CD4-positive, alpha-beta T cell treated with Interleukin-6 for 4 hours (primary cell): ENCODE measurements around the gene SRPK2.

Experiments used
- DNase-seq: peaks from one replicate; pipeline ENCODE4 v3.0.0-alpha.2; 2020; ENCODE audit warnings: mixed read lengths

The SRPK2 gene

DNA sequence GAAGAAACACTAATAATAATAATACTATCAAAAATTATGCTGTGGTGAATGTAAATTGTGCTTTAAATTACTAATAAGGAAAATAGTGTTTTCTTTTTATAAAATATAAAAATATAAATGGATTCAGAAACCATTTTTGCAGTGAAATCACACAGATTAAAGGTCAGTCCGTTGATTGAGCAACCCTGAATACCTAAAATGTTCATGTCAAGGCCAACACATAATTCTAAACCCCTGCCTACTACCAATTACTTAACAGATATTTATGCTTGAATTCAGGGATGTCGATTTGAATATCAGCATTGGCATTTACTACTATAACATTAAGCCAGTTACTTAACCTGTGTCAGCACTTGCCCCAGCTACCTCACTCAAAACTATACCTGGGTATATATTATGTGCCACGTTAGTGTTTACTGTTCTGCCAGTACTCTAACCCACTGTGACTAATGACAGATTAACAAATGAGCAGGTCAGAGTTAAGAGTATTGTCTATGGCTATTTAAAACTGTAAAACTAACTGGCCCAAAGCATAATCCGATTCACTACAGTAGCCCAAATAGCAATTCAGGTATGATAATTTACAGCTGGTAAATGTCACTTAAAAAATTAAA is 209.7 kb downstream of the SRPK2 start:
- no peak for DNase-seq

DNA sequence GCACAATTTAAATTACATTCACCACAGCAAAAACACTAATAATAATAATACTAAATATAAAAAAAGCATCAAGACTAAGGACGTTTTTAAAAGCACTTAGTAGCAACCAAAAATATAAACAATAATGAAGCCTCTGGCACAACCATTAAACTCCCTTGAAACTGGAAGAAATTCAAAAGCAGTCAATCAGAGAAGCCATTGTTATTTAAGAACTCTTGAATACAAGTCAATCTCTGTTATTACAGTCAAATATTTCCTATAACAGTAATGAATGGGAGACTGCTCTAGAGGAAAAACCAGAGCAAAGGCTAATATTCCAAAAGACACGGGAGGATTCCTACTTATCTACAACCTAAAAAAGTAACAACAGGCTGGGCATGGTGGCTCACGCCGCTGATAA is 210.5 kb downstream of the SRPK2 start:
- no peak for DNase-seq

DNA sequence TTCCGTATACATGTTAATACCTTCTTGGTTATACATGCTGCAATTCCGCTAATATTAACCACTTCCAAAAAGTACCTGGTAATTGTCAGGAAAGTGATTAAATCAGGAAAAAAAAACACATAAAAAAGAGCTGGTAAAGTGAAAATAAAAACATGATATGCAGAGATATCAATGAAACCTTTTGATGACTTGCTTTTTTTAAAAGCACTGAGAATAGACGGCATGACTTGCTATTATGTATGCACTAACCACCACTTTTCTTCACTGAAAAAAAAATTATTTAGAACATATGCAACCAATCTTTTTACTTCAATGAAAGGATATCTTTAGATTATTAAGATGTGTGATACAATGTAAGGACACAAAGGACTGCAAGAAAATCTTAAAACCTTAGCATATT is 211.7 kb downstream of the SRPK2 start:
- no peak for DNase-seq

DNA sequence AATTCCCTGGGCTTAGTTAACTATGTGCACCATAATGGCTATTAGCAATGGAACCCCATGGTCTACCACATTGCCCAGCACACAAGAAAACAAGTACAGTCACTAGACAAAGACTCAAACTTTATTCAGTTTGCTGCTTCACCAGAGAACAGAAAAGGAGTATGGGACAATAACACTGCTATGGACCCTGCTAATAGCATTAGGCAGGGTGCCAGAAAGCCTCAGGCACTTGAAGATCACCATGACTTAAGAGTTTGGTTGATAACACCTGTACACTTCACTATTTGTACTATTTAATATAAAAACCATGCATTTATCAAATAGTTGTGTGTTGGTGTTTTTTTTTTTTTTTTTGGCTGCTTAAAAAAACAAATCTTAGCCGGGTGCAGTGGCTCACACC is 215.1 kb downstream of the SRPK2 start:
- DNase-seq: no peak

DNA sequence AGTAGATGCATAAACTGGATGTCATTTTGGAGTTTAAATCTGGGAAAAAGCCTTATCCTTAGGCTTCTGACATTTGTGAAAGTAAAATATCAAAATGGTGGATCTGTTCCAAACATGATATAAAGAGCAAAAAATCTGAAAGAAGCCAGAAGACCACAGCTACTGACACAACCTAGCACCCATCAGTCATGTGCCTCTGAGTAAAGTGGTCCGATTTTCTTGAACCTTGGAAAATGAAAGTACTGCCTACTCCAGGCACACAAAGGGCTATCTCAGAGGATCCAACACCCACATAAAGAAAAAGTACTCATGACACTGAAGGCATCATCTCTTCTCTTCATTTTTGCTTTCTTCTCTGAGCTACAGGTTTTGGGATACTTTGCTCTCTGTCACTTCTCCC is 224.0 kb downstream of the SRPK2 start:
- no peak for DNase-seq

DNA sequence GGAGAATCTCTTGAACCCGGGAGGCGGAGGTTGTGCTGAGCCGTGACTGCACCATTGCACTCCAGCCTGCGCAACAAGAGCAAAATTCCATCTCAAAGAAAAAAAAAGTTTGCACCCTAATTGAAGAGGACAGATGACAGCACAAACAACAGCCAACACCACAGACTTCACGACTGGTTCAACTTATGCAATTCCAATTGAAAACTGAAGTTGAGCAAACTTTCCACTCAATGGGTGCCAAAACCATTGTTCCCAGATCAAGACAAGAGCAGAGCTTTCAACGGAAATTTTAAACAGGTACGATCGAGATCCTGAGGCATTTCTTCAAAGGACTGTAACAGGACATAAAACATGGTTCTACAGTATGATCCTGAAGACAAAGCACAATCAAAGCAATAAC is 225.0 kb downstream of the SRPK2 start:
- no peak for DNase-seq

DNA sequence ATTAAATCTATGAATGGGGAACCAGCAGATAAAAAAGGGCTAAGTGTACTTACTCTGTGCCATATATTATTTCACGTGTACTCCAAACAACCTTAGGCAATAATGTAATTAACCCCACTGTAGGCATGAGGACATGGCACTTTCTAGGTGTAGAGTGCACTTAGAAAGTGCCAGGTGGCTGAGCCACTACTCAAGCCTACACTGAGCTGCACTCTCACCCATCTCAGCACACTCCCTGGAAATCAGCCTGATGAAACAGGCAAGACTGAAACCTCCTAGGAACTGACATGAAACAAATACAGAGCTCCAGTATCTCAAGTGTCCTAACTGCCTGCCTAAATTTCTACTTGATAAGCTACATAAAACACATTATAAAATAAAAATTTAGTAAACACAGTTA is 227.4 kb downstream of the SRPK2 start:
- no peak for DNase-seq

DNA sequence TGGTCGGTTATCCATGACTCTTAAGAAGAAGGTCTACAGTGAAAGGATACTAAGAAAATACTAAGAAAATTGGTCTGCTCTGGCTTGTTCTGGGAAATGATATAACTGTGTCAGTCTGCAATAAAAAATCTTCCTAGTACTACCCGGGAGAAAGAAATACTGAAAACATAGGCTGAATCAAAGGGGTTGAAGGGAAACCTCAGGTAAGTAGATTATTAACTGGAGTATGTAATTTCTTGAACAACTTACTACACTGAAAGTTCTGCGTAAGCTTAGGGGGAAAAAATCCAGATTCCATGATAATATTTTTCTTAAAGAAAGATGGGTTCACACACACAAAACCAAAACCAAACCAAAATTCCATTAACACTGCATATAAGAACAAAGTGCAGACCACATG is 231.4 kb downstream of the SRPK2 start:
- DNase-seq: no peak

DNA sequence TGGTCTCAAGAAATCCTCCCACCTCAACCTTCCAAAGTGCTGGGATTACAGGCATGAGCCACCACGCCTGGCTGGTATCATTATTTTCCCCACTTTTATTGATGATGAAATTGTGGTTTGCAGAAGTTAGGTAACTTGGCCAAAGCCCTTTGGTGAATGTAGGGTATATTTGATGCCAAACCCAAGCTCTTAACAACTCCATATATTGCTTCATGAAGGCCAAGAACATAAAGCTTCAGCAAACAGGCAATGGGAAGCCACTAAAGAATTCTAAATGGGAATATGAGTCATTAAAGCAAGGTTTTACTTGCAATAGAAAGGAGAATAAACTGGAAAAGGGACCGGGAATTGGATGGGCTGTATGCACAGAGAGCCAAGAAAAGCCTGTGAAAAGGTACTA is 232.0 kb downstream of the SRPK2 start:
- DNase-seq: no peak

DNA sequence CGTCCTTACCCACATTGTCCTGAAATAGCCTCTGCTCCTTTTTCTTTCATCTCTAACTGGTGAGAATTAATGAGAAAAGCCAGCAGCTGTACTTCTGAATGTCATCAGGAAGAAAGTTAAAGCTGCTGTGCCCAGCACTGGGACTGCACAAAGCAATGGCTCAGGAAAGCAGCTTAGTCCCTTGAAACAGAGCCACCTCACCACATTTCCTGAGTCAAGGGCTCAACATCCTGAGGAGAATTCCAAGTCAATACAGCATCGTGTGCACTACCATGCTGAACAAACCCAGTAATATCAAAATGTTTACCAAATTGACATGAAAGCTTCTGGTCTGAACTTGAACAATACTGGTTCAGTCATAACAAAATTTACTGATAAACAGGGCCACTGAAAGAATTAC is 234.6 kb downstream of the SRPK2 start:
- DNase-seq: no peak

DNA sequence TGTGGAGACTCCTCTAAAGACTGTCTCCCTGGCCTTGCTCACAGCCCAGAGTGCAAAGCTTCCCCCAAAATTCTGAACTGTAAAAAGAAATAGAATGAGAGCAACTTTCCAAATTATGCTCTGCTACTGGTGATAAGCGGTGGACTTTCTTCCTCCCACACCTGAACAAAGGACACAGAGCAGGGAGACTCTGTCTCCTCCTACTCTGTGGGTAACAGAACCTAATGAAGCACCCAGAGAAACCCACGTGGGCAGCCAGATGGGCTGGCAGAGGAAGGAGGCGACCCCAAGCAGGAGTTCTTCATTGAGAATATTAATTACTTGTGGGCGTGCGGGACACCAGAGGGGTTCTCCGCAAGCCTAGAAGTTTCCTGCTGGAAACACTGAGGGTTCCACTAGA is 235.2 kb downstream of the SRPK2 start:
- DNase-seq: no peak

DNA sequence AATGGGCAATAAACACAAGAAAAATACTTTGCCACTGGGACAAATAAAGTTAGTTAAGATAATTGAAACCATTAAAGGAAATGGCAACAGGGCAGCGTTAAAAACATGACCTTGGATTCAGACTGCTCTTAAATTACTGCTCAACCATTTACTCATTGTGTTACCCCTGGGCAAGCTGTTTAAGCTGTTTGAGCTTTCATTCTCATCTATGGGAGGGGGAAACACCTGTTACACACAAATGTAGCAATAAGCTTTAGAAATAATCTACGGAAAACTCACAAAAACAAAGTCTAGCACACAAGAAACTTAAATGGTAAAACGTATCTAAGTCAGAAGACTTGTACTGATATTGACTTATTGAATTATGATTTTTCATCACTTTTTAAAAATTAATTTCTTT is 237.6 kb downstream of the SRPK2 start:
- DNase-seq: no peak

DNA sequence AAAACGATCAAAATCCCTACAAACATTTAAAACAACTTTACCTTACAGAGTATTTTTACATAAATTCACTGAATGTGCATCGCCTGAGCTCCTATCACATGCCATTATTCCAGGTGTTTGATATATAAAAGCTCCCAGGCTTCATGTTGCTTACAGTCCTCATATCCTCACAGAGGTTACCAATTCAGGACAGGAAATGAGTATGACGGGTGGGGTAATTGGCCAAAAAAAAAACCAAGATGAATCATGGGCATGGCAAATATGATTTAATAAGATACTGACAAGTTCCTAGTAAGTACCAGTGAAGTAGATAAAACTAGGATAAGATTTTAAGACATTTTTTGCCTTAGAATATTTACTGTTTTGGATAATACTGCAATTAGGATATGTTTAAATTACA is 238.9 kb downstream of the SRPK2 start:
- DNase-seq: no peak

DNA sequence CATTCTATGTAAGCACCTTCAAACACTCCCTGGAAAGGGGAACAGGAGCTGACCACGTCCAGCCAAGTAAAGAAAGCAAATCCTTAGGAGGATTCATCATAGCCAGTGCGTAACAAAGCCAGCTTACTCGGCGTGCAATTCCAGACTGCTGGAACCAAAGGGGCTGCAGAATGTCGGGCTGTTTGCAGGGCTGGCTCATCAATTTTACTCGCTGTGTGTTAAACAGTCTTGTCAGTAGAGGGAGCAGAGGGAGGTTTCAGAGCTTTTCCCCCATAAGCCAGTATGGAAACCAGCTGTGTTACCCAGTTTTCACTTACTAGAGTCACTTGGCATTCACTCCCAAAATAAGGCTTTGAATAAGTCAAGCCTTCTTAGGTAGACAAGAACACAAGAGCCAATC is 247.7 kb downstream of the SRPK2 start:
- DNase-seq: no peak

DNA sequence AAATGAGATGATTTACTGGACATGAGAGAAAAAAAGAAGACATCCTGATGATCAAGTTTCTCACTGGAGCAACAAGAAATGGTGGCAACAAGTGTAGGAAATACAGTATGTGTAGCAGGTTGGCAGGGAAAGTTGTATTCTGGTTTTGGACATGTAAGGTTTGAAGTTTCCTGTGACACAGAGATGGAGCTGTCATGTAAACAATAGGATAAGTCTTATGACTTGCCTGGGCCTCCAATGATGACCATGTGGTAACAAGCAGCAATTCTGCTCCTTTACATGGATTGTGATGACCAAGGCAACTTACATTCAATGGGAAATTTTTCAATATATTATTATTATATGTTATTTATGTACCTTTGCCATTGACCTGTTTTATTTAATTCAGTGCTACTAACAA is 249.3 kb downstream of the SRPK2 start:
- DNase-seq: no peak

DNA sequence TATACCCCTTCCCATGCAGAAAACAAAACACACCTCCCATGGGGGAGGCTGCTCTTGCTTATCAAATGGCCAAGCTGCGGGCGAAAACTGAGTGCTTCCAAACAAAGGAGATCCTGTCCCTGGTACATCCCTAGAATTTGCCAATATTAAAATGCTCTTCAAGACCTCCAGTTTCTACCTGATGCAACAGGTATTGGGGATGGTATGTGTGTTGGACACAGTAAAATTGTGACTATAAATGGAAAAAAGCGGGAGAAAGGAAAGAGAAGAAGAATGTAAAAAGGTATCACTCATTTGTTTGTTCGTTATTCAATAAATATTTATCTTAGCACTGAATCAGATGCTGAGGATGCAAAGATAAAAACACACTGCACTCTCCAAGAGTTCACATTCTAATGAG is 250.8 kb downstream of the SRPK2 start:
- DNase-seq: no peak

DNA sequence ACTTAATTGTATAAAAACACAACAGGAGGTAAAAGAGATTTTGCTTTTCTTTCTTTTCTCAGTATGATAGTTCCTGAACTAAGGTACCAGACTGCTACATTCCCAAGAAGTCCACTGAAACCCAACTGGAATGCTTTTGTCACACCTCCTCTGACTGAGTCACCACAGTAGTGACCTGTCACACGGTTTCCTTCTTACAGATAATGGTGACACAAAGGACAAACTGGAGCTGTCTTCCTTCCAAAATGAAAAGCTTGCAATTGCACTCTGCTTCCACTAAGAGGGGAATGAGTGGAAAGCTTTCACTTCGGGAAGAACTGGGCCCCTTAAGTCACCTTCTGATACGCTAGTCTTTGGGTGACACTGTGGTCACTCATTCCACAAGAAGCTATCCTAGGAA is 252.5 kb downstream of the SRPK2 start:
- no peak for DNase-seq

DNA sequence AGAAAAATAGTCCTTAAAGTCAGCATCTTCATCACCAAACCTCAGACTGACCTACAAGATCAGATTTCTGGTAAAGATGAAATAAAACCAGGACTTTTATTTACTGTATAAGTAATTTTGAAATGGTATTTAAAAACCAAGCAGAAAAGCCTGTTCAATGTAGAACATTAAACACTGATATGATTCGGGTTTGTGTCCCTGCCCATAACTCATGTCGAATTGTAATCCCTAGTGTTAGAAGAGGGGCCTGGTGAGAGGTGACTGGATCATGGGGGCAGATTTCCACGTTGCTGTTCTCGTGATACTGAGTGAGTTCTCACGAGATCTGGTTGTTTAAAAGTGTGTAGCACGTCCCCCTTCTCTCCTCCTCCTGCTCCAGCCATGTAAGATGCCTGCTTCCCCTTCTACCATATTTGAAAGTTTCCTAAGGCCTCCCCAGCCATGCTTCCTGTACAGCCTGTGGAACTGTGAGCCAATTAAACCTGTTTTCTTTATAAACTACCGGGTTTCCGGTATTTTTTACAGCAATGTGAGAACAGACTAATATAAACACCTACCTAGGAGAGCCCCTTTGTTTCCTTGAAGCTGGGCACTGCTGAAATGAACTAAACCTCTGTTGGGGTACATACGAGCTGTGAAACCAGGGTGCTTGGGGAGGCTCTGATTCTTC is 254.6 kb downstream of the SRPK2 start:
- no peak for DNase-seq

DNA sequence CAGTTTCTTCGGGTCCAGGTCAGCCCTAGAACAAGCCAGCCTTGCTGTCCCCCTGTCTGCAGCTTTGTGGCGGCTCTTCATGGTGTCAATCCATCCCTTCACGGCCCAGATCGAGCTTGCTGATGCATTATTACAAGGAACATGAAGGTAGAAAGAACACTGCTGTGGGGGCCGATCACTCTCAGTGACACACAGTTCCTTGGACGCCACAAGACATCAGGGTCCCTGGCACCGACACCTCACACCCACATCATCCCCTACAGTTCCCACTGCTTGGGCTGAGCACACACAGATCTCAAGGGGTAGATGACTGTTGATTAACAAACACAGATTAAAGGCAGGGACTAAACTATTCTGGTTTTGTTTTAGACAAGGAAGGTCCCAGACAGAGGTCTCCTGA is 255.4 kb downstream of the SRPK2 start:
- DNase-seq: no peak

DNA sequence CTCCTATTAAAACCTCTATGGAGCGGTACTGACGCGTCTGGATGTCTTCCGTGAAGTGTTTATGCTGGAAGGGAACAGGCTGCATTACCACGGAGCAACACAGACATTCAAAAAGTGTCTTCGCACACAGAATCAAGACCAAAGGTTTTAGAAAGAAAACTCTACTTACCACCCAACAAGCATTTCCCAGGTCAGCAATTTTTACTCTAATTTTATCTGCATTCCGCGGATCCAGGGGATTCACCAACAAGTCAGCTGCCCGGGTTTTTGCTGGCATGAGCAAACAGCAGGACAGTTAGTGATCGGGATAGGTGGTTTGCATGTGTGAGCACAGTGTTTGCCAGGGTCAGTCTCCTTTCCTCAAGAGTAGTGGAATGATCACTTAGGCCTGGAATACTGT is 255.9 kb downstream of the SRPK2 start:
- DNase-seq: no peak

DNA sequence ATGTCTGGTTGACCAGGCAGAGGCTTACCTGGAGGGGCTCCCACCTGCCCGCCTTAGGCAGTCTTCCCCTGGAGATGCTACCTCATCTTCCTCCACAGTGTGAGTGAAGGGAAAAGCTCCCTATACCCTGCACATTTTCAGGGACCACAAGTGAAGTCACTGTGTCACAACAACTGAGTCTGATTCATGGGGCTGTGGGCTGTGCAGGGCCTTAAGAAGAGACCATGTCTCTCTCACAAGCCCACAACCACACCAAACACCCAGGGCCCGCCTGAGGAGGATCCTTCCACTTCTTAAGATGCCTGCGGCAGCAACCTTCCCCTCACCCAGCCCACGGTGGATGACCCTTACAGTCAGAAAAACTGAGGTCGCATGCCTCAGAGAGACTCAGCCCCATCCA is 256.4 kb downstream of the SRPK2 start:
- DNase-seq: no peak

DNA sequence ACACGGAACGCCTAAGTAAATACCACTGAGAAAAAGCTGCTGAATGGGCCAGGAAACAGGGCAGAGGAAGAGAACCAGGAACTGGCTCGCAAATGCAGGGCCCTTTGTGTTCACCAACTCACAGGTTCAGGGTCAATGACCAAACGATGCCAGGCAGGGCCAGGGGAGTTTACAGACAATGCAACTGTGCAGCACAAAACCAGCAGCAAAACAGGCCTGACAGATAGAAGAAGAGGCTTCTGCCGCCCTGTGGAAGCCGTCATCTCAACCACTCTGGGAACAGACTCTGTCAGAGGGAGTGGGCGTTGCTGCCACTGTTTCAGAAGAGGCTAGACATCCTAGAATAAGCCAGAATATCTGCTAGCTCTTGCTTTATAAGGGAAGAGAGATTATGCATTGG is 256.8 kb downstream of the SRPK2 start:
- no peak for DNase-seq

DNA sequence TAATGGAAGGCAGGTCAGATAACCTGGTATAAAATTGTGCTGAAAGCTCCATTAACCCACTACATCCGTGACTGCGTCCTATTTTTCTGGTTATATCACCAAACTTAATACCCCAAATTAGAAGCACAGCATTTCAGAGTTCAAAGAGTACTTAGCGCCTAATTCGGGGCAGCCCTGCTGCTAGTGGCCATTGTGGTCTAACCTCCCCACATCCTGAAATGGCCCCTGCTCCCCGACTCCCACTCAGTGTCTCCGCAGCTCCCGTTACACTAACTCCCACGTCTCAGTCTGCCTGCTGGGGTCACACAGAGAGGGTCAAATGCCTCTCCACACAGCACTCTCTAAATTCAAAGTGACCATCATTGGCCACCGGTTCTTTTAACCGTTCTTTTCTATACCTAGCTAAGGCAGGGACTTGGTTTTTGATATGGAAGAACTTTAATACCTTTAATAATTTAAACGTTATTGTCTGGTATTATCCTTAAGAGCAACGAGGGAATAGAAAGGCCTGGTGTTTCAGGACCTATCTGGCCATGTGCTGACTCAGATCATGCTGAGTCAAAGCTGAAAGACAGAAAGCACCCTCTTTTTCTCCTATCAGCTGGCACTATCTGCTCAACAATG is 257.6 kb downstream of the SRPK2 start:
- DNase-seq: no peak

DNA sequence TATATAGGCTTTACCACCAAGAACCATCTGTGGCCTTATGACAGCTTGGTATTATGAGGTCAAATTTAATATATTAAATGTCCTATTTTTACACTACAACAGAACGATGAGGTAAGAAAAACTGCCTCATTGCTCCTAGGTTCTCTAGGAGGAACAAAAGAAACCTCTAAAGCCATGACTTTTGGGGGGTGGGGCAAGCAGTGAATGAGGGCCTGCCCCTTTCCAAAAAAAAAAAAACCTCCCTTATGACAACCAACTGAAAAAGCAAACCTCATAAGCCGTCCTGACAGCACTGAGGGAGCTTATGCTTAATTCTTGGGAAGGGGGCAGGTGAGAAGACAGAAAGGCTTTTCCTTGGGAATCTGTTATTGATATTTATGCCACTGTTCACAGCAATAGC is 258.1 kb downstream of the SRPK2 start:
- DNase-seq: no peak

DNA sequence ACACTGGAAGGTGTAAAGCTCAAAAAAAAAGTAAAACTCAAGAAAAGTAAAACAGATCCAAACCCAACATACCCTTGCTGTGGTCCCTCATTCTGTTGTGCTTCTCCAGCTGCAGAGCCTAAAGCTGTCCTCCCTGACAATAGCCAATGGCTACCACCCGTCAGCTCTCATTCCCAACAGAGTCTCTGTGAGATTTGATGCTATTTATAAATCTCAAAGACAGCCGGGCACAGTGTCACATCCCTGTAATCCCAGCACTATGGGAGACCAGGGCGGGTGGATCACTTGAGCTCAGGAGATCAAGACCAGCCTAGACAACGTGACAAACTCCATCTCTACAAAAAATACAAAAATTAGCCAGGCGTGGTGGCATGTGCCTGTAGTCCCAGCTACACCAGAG is 258.7 kb downstream of the SRPK2 start:
- DNase-seq: no peak
